ENCODE measurements around the gene XXYLT1. TPM values are rescaled to one million over a fixed set of nuclear protein-coding genes. Genes with fewer than 3 reads are reported as not detected.

Gene XXYLT1
- total and polyA plus RNA-seq, 9 of the 15 experiments (the other 6 are each of a cell fraction or from before 2014, with no cell fraction given) = 1.9 to 18.9 (median 15.0) TPM

DNA sequence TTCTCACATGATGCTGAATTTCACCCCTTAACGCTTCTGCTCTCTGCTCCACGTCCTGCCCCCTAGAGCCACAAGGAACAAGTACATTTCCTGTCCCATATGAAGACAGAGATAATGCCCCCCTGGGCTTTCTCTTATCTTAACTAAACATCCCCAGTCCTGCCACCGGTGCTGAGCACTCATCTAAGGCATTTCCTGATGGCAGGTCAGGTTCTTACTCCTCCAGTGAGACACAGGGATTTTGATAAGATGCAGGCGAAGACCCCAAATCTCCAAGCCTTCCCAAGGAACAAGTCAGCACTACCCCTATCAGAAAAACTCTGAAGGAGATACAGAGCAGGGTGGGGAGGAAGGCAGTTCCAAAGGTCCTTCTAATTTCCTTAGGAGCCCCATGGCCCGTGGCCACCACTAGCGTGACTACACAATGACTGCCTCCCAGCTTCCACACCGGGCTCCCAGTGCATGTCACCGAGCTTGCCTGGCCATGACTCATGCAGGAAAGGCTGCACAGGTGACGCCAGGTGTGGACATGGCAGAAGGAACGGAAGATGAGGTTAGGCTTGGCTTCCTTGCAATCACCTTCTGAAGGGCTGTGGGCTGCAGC is 152.9 kb downstream of the XXYLT1 start (continued):
- TF ChIP-seq TEAD4 (IDR thresholded peaks at IDR 0.05; ENCODE audit: low read length) (peak; percentile 94), TEAD4 (CRISPR knock-in tag; IDR thresholded peaks at IDR 0.05; ENCODE audit: borderline replicate concordance) (no peak), KLF13 (tag; IDR thresholded peaks at IDR 0.05; ENCODE audit: borderline replicate concordance, low read depth) (no peak), PHF8 (IDR thresholded peaks at IDR 0.05; ENCODE audit: borderline replicate concordance, low read length) (no peak), NCOA4 (IDR thresholded peaks at IDR 0.05; ENCODE audit: partially characterized antibody) (no peak), CEBPG (CRISPR knock-in tag; IDR thresholded peaks at IDR 0.05) (no peak), CEBPG (tag; conservative IDR thresholded peaks at IDR 0.05 in 1 of 2, IDR thresholded peaks at IDR 0.05 in 1 of 2) (no peak), STAT5B (CRISPR knock-in tag; IDR thresholded peaks at IDR 0.05) (no peak), POLR2G (IDR thresholded peaks at IDR 0.05; ENCODE audit: low read depth, low read length) (no peak), HNRNPH1 (optimal IDR thresholded peaks at IDR 0.05; ENCODE audit: low read depth, low read length) (no peak), ZNF41 (CRISPR knock-in tag; conservative IDR thresholded peaks at IDR 0.05) (no peak), RREB1 (CRISPR knock-in tag; IDR thresholded peaks at IDR 0.05) (no peak), RFX7 (CRISPR knock-in tag; IDR thresholded peaks at IDR 0.05) (no peak), ZBTB49 (CRISPR knock-in tag; IDR thresholded peaks at IDR 0.05; ENCODE audit: borderline replicate concordance) (no peak), CLOCK (CRISPR knock-in tag; IDR thresholded peaks at IDR 0.05; ENCODE audit: borderline replicate concordance) (no peak), KAT2B (IDR thresholded peaks at IDR 0.05; ENCODE audit: low read depth, low read length) (no peak), NONO (IDR thresholded peaks at IDR 0.05; ENCODE audit: low read depth in 2 of 2, low read length in 1 of 2) (0 out of 4 replicates have a peak, but pooled peaks of 1 of the 2 experiments have one; percentile 26)

Data from K562 (cell line).